Upper lobe of right lung (tissue), 1 donor: ENCODE measurements around the gene CTSH. TPM values are rescaled to one million over a fixed set of nuclear protein-coding genes. Genes with fewer than 3 reads are reported as not detected.

Experiments used
- ATAC-seq: fragments of 200-7000 bp; cut with Tn5 transposase; one replicate; pipeline ENCODE4 v1.9.1; 2020; ENCODE audit warnings: mild to moderate bottlenecking, moderate library complexity
- DNase-seq: peaks from one replicate; pipeline ENCODE4 v3.0.0-alpha.2; 2020
- H3K27ac ChIP-seq: fragments of 200-600 bp; one replicate; pipeline ENCODE4 v1.8.0; 2022
- H3K27me3 ChIP-seq: fragments of 200-600 bp; one replicate; pipeline ENCODE4 v1.8.0; 2022; ENCODE audit warnings: mild to moderate bottlenecking
- H3K36me3 ChIP-seq: fragments of 200-600 bp; one replicate; pipeline ENCODE4 v1.8.0; 2022
- H3K4me1 ChIP-seq: fragments of 200-600 bp; one replicate; pipeline ENCODE4 v1.8.0; 2022
- H3K4me3 ChIP-seq: fragments of 200-600 bp; one replicate; pipeline ENCODE4 v1.8.0; 2022; ENCODE audit warnings: mild to moderate bottlenecking
- H3K9me3 ChIP-seq: fragments of 200-600 bp; one replicate; pipeline ENCODE4 v1.8.0; 2022
- intact Hi-C: fragments of 100-400 bp; cut with DNase I; formaldehyde crosslinking; loops from one replicate; pipeline ENCODE4 v1.11.0; 2022
- total RNA-seq: library from RNA; stranded (reverse); fragmentation: NEBNext Ultra II Directional; extraction: Animal tissue kit (Norgen Biotek cat#: 25700); gene quantifications from one replicate; pipeline ENCODE4 v1.2.1, GENCODE V29; 2021
- TF ChIP-seq, protein P1 (sequence below): fragments of 200-600 bp; IDR thresholded peaks from one replicate; pipeline ENCODE4 v1.8.0; 2022; ENCODE audit warnings: antibody characterized with exemption
- donor health status: DM: no; HTN: yes; CAD: no; lungs with severe emphysema.

The CTSH gene
- total RNA-seq, 1 donor from 2014 or later = 1,018 TPM

DNA sequence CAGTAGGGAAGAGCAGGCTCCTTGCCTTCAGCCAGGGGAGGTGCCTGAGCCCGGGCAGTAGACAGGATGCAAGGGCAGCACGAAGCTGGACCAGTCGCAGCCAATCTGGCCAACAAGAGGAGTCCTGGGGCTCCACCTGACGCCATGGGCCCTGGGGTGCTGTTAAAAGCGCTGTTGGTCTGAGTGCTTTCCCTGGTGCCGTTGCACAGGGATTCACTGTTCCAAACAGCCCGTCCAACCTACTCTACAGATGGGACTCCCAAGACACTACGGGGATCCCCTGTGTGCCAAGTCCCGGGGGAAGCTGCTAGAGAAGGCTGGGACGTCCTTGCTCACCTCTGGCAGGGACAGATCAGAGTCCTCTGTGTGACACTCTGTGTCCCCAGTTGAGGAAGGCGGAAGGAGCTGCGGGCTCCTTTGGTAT lies 632 bp downstream of the CTSH start:
- peaks cover 11% of the 10 kb centered on the region for H3K4me1 ChIP-seq
- DNase-seq (no peak), ATAC-seq (peak; percentile 17)
- H3K9me3 ChIP-seq = no peaks in the 10 kb centered on the region
- no peaks in the 10 kb centered on the region for H3K27me3 ChIP-seq
- H3K4me3 ChIP-seq = peak overlapping the region; percentile 85
- intact Hi-C loops = no loop called here
- TF ChIP-seq, protein P1, sequence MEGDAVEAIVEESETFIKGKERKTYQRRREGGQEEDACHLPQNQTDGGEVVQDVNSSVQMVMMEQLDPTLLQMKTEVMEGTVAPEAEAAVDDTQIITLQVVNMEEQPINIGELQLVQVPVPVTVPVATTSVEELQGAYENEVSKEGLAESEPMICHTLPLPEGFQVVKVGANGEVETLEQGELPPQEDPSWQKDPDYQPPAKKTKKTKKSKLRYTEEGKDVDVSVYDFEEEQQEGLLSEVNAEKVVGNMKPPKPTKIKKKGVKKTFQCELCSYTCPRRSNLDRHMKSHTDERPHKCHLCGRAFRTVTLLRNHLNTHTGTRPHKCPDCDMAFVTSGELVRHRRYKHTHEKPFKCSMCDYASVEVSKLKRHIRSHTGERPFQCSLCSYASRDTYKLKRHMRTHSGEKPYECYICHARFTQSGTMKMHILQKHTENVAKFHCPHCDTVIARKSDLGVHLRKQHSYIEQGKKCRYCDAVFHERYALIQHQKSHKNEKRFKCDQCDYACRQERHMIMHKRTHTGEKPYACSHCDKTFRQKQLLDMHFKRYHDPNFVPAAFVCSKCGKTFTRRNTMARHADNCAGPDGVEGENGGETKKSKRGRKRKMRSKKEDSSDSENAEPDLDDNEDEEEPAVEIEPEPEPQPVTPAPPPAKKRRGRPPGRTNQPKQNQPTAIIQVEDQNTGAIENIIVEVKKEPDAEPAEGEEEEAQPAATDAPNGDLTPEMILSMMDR = no peak
- H3K27ac ChIP-seq = peak overlapping the region; percentile 90
- H3K36me3 ChIP-seq = no peaks in the 10 kb centered on the region

GRCh38 chr15:78943692-78944091 lies 1.2 kb downstream of the CTSH start:
- ATAC-seq (peak; percentile 0), DNase-seq (no peak)
- Histone ChIP-seq H3K4me1 (peaks cover 14% of the 10 kb centered on the region), H3K36me3 (no peaks in the 10 kb centered on the region), H3K27me3 (no peaks in the 10 kb centered on the region), H3K27ac (peak overlapping the region; percentile 90), H3K4me3 (peak overlapping the region; percentile 85), H3K9me3 (no peaks in the 10 kb centered on the region)
- TF ChIP-seq, protein P1 = no peak
- intact Hi-C loops = no loop called here

DNA sequence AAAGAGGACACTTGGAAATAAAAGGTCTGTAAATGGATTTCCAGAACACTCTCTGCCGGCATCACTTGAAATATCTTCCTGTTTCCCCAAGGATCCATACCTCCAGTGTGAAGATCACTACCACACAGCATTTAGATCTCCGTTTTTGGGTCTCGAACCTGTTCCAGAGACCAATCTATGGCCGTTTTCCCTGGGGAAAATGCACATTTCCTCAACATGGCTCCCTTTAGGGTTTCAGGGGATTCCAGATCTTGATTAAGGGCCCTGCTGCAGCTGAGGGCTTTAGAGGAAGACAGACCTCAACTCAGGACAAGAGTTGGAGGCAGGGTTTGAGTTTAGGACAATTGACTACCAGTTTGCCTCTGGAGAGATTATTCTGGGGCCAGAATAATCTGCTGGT lies 2.1 kb downstream of the CTSH start:
- no peak for DNase-seq
- Histone ChIP-seq H3K4me3 (peak overlapping the region; percentile 85), H3K27ac (peak overlapping the region; percentile 90), H3K36me3 (no peaks in the 10 kb centered on the region), H3K27me3 (no peaks in the 10 kb centered on the region), H3K9me3 (no peaks in the 10 kb centered on the region), H3K4me1 (peaks cover 23% of the 10 kb centered on the region)
- intact Hi-C loops = no loop called here
- ATAC-seq = no peak
- TF ChIP-seq, protein P1 = no peak

DNA sequence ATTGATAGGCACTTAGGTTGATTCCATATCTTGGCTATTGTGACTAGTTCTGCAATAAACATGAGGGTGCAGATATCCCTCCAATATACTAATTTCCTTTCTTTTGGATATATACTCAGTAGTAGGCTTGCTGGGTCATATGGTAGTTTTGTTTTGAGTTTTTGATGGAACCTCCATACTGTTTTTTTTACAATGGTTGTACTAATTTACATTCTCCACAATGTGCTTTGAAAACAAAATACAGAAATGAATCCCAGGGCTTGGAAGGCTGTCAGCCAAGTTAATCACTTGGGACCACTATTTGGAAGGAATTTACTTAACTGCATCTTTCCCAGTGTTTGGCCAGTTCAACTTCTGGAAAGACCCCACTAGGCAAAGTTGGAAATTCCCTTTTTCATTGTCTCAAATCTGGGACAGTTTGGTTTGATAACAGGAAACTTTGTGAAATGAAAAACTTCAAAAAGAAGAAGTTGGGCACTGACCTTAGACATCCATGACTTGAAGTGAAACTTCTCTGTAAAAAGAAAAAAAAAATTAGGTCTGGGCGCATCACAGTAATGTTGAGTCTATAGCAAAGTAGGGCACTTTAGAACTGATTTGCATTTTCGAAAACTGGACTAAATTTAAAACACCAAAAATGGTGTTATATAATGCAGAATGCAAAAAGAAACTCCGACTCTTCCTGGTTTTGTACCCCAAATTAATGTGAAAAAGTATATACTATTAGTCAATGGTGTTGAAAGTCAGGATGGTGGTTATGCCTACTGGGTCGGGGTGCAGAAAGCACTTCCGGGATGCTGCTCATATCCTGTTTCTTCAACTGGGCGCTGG lies 6.0 kb downstream of the CTSH start:
- DNase-seq (no peak), ATAC-seq (peak; percentile 45)
- peaks cover 28% of the 10 kb centered on the region for H3K36me3 ChIP-seq
- no peaks in the 10 kb centered on the region for H3K27me3 ChIP-seq
- intact Hi-C loops = no loop called here
- peaks cover 38% of the 10 kb centered on the region for H3K4me1 ChIP-seq
- peak overlapping the region; percentile 85 for H3K27ac ChIP-seq
- peak overlapping the region; percentile 30 for H3K4me3 ChIP-seq
- no peaks in the 10 kb centered on the region for H3K9me3 ChIP-seq
- TF ChIP-seq, protein P1 = no peak

- TF ChIP-seq, protein P1 = no peak
- intact Hi-C loops = no loop called here
- Histone ChIP-seq H3K4me3 (peak overlapping the region; percentile 11), H3K36me3 (peaks cover 45% of the 10 kb centered on the region), H3K27me3 (no peaks in the 10 kb centered on the region), H3K9me3 (no peaks in the 10 kb centered on the region), H3K27ac (peak overlapping the region; percentile 85), H3K4me1 (peaks cover 40% of the 10 kb centered on the region)
- peak; percentile 82 for DNase-seq
- peak; percentile 68 for ATAC-seq
Observed at GRCh38 chr15:78937132-78937739, 7.6 kb downstream of the CTSH start.
